ENCODE measurements around the gene FEN1.

Gene FEN1

GRCh38 chr11:61775106-61775505 is 17.6 kb upstream of the FEN1 start:
- DNase-seq (ENCODE audit: low read depth in 4 of 4, low spot score in 1 of 4): no peak

GRCh38 chr11:61775606-61776554 is 16.8 kb upstream of the FEN1 start:
- no peak for DNase-seq (ENCODE audit: low read depth in 4 of 4, low spot score in 1 of 4)

- DNase-seq (ENCODE audit: low read depth in 4 of 4, low spot score in 1 of 4): peak in 3 of 4 experiments; percentile 43 to 56 (median 44)
Measured at GRCh38 chr11:61776561-61777075, 16.1 kb upstream of the FEN1 start.

GRCh38 chr11:61777234-61778090 is 15.2 kb upstream of the FEN1 start:
- peak in 3 of 4 experiments; percentile 36 to 45 (median 40) for DNase-seq (ENCODE audit: low read depth in 4 of 4, low spot score in 1 of 4)

- no peak for DNase-seq (ENCODE audit: low read depth in 4 of 4, low spot score in 1 of 4)
Measured at GRCh38 chr11:61778357-61778886, 14.3 kb upstream of the FEN1 start.

- DNase-seq (ENCODE audit: low read depth in 4 of 4, low spot score in 1 of 4): no peak
Measured at GRCh38 chr11:61778920-61779650, 13.6 kb upstream of the FEN1 start.

- DNase-seq (ENCODE audit: low read depth in 4 of 4, low spot score in 1 of 4): no peak
Measured at GRCh38 chr11:61779666-61780525, 12.8 kb upstream of the FEN1 start.

GRCh38 chr11:61780581-61781162 is 12.0 kb upstream of the FEN1 start:
- no peak for DNase-seq (ENCODE audit: low read depth in 4 of 4, low spot score in 1 of 4)

- DNase-seq (ENCODE audit: low read depth in 4 of 4, low spot score in 1 of 4): no peak
Measured at GRCh38 chr11:61781585-61781984, 11.1 kb upstream of the FEN1 start.

- no peak for DNase-seq (ENCODE audit: low read depth in 4 of 4, low spot score in 1 of 4)
Measured at GRCh38 chr11:61782299-61782698, 10.4 kb upstream of the FEN1 start.

- DNase-seq (ENCODE audit: low read depth in 4 of 4, low spot score in 1 of 4): no peak
Measured at GRCh38 chr11:61782841-61783240, 9.9 kb upstream of the FEN1 start.

GRCh38 chr11:61783717-61784505 is 8.8 kb upstream of the FEN1 start:
- no peak for DNase-seq (ENCODE audit: low read depth in 4 of 4, low spot score in 1 of 4)

GRCh38 chr11:61784506-61784805 is 8.3 kb upstream of the FEN1 start:
- DNase-seq (ENCODE audit: low read depth in 4 of 4, low spot score in 1 of 4): no peak

GRCh38 chr11:61785837-61786402 is 6.8 kb upstream of the FEN1 start:
- DNase-seq (ENCODE audit: low read depth in 4 of 4, low spot score in 1 of 4): no peak

- DNase-seq (ENCODE audit: low read depth in 4 of 4, low spot score in 1 of 4): no peak
Measured at GRCh38 chr11:61787928-61788491, 4.7 kb upstream of the FEN1 start.

GRCh38 chr11:61791737-61792309 is 888 bp upstream of the FEN1 start:
- peak in 1 of 4 experiments; percentile 27 for DNase-seq (ENCODE audit: low read depth in 4 of 4, low spot score in 1 of 4)

GRCh38 chr11:61793083-61793828 is 545 bp downstream of the FEN1 start:
- no peak for DNase-seq (ENCODE audit: low read depth in 4 of 4, low spot score in 1 of 4)
